ENCODE measurements around the gene CORO2B. TPM values are rescaled to one million over a fixed set of nuclear protein-coding genes. Genes with fewer than 3 reads are reported as not detected.

The CORO2B gene
- total RNA-seq, 1 experiment from 2014 or later, result 0.17 TPM

GRCh38 chr15:68584756-68585573, 6.2 kb downstream of the CORO2B start:
- no peak for DNase-seq (ENCODE audit: low read depth)
- in situ Hi-C loops (cut with HindIII; ENCODE audit: low pct_unique_long_range_greater_than_20kb, low sequenced_read_pairs), result no loop called here

DNA sequence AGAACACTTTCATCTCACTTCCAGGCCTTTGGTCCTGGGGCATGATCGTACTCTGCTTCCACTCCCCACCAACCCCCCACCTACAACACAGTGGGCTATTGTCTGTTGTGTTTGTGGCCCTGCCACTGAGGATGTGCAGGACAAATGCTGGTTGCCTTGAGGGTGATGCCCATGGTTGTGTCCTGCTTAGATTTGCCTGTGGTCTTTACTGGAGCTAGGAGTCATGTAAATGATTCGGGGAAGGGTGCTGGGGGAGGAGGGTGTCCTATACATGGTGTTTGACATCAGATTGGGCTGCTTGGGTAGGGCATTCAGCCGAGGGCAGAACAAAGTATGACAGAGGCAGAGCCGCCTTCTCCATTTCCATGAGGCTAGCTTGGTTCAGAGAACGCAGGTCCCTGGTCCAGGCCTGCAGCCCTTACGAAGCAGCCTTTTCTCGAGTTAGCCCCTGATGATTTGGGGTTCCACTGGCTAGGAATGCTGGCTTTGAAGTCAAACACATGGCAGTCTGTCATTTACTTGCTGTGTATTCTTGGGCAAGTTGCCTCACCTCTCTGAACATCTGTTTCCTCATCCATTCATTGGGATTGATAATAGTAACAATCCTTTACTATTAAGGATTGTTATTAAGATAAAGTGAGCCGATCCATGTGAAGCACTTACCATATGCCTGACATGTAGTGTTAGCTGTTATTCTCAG, 6.9 kb downstream of the CORO2B start:
- DNase-seq (ENCODE audit: low read depth), result no peak
- in situ Hi-C loops (cut with HindIII; ENCODE audit: low pct_unique_long_range_greater_than_20kb, low sequenced_read_pairs), result no loop called here

GRCh38 chr15:68586274-68586961, 7.6 kb downstream of the CORO2B start:
- in situ Hi-C loops (cut with HindIII; ENCODE audit: low pct_unique_long_range_greater_than_20kb, low sequenced_read_pairs), result no loop called here
- DNase-seq (ENCODE audit: low read depth), result peak; percentile 81

DNA sequence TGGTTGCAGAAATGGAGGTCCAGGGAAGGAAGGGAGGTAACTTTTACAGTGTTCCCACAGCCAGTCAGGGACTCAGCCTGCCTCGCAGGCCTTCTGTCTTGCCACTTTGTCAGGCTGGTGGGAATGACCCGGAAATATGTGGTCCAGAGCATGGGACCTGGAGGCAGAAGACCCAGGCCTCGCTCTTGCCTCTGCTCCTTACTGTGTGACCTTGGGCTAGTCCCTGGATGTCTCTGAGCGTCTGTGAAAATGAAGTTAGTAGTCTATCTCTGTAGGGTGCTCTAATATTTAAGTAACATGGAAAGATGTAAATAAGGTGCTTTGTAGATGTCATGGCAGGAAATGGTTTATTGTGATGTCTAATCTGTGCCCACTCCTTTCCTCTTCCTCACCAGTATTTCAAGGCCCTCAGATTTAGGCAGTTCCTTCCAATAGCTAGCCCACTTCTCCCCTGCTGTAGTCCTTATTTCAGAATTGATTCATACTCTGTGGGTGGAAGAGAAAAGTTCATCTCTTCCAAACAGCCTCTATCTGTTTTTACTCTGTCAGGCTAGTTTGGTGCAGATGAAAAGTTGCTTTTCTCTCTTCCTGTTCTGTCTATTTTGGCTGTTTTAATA, 9.1 kb downstream of the CORO2B start:
- DNase-seq (ENCODE audit: low read depth), result no peak
- in situ Hi-C loops (cut with HindIII; ENCODE audit: low pct_unique_long_range_greater_than_20kb, low sequenced_read_pairs), result no loop called here

DNA sequence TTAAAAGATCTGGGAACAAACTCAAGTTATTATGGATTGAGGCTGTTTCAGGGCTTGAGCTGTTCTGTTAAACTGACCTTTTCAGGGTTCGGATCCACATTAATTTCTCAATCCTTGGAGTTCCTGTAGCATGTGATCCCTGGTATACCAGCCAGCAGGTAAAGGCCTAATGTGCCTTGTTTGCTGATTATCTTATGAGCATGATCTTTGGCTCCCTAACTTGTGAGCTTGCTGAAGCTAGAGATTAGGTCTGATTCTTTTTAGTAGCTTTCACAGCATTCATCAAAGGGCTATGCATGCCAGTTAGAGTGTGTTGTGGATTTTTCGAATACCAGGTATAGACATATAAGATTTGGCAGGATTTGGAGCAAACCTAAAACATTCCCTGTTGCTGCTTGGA, 10.3 kb downstream of the CORO2B start:
- DNase-seq (ENCODE audit: low read depth), result no peak
- in situ Hi-C loops (cut with HindIII; ENCODE audit: low pct_unique_long_range_greater_than_20kb, low sequenced_read_pairs), result no loop called here

- in situ Hi-C loops (cut with HindIII; ENCODE audit: low pct_unique_long_range_greater_than_20kb, low sequenced_read_pairs), result no loop called here
- no peak for DNase-seq (ENCODE audit: low read depth)
Measured at GRCh38 chr15:68589783-68590710, 11.3 kb downstream of the CORO2B start.

- in situ Hi-C loops (cut with HindIII; ENCODE audit: low pct_unique_long_range_greater_than_20kb, low sequenced_read_pairs), result no loop called here
- DNase-seq (ENCODE audit: low read depth), result no peak
Measured at GRCh38 chr15:68590721-68591389, 12.1 kb downstream of the CORO2B start.

GRCh38 chr15:68592054-68592453, 13.3 kb downstream of the CORO2B start:
- in situ Hi-C loops (cut with HindIII; ENCODE audit: low pct_unique_long_range_greater_than_20kb, low sequenced_read_pairs), result no loop called here
- no peak for DNase-seq (ENCODE audit: low read depth)

DNA sequence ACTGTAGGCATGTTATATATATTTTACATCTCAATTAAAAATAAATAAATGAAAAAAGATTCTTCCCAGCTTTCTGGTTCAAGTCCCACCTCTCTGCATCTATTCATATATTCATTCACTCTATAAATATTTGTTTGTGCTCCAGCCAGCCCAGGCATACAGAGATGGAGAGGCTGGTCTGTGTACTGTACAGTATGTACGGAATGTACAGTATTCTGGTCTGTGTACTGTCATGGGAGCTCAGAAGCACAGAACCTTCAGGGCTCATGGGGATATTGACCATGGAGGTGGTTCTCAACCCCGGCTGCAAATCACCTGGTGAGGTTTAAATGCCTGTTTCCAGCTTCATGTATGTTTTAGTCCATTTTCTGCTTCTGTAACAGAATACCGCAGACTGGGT, 13.8 kb downstream of the CORO2B start:
- in situ Hi-C loops (cut with HindIII; ENCODE audit: low pct_unique_long_range_greater_than_20kb, low sequenced_read_pairs), result no loop called here
- DNase-seq (ENCODE audit: low read depth), result no peak

- DNase-seq (ENCODE audit: low read depth), result no peak
- in situ Hi-C loops (cut with HindIII; ENCODE audit: low pct_unique_long_range_greater_than_20kb, low sequenced_read_pairs), result no loop called here
Measured at GRCh38 chr15:68593341-68593740, 14.5 kb downstream of the CORO2B start.

GRCh38 chr15:68593828-68594532, 15.2 kb downstream of the CORO2B start:
- in situ Hi-C loops (cut with HindIII; ENCODE audit: low pct_unique_long_range_greater_than_20kb, low sequenced_read_pairs), result no loop called here
- no peak for DNase-seq (ENCODE audit: low read depth)

DNA sequence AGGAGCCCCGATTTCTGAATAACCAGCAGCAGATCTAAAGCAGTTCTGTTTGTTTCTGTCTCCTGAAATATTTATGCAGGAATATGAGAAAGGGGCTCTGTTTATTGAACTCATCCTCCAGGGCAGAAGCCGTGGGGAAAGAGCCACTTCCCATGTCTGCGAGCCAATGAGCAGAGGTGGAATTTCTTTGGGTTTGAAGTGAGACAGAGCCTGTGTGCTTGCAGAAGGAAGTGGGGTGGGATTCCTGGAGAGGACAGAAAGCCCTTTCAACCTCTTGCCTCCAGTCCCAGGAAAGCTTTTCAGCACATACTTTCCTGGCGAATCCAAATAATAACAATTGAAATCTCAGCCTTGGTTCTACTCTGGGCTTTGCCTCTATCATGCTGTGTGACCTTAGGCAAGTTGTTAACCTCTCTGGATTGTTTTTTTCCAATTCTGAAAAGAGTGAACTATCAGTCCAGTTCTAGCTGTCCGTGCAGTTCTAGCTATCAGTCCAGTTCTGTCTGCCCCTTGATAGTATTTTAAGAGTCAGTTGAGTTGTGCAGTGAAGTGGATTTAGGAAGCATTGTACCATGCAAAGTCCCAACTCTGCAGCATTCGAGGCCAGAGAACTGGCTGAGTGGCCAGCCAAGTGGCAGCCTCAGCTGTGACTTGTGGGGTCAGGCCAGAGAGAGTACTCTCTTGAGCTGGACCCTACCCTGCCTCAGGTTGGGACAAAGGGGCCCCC, 15.9 kb downstream of the CORO2B start:
- DNase-seq (ENCODE audit: low read depth), result no peak
- in situ Hi-C loops (cut with HindIII; ENCODE audit: low pct_unique_long_range_greater_than_20kb, low sequenced_read_pairs), result no loop called here

GRCh38 chr15:68595260-68595564, 16.4 kb downstream of the CORO2B start:
- no peak for DNase-seq (ENCODE audit: low read depth)
- in situ Hi-C loops (cut with HindIII; ENCODE audit: low pct_unique_long_range_greater_than_20kb, low sequenced_read_pairs), result no loop called here

DNA sequence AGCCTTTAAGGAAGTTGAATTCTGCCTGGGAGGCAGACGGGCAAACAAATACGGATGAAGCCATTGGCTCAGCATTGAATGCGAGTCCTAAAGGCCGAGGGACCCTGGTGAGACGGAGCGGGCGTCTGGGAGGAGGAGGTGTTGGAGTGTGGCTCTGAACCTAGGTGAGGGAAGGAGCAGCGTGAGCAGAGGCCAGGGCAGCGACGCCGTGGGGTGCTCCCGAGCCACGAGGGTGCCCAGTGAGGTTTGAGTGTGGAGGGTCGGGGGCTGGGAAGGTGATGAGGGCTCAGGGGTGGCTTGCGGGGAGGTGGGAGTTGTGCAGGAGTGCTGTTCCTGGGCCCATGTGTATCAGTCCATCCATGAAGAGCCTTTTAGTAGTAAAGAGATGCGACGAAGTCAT, 17.0 kb downstream of the CORO2B start:
- DNase-seq (ENCODE audit: low read depth), result no peak
- in situ Hi-C loops (cut with HindIII; ENCODE audit: low pct_unique_long_range_greater_than_20kb, low sequenced_read_pairs), result no loop called here

- in situ Hi-C loops (cut with HindIII; ENCODE audit: low pct_unique_long_range_greater_than_20kb, low sequenced_read_pairs), result no loop called here
- DNase-seq (ENCODE audit: low read depth), result no peak
Measured at GRCh38 chr15:68596691-68597090, 17.9 kb downstream of the CORO2B start.

DNA sequence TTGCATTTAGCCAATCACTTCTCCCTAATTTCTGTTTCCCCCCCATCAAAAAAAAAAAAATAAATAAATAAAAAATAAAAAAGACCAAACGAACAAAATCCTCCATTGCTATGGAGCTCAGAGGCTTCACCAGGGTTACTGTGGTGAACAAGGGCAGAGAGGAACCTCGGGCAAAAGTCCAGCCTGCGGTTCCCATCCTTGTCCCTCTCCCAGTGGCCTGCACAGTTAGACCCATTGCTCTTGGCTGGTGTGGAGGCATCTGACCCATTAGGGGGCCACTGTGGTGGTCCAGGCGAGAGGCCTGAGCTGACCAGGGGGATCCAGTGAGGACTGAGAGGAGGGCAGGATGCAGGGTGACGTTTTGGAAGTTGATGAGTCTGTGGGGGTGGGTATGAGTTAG, 18.8 kb downstream of the CORO2B start:
- in situ Hi-C loops (cut with HindIII; ENCODE audit: low pct_unique_long_range_greater_than_20kb, low sequenced_read_pairs), result no loop called here

More for the DNA sequence above, 18.8 kb downstream of the CORO2B start:
- DNase-seq (ENCODE audit: low read depth), result no peak
